GM11168 (cell line): ENCODE measurements around the gene OR5AU1.
"Not testable (repeated sequence)": the region's sequence is repeated elsewhere in the genome, so short reads cannot be mapped to it uniquely, and the experiment has no call there.

Experiments
- in situ Hi-C: fragments of 300-500 bp; cut with MboI; formaldehyde crosslinking; loops from one replicate; pipeline ENCODE4 v1.12.0; 2022; ENCODE audit warnings: low sequenced_read_pairs; ENCODE audit not compliant: unreplicated experiment

The OR5AU1 gene

DNA sequence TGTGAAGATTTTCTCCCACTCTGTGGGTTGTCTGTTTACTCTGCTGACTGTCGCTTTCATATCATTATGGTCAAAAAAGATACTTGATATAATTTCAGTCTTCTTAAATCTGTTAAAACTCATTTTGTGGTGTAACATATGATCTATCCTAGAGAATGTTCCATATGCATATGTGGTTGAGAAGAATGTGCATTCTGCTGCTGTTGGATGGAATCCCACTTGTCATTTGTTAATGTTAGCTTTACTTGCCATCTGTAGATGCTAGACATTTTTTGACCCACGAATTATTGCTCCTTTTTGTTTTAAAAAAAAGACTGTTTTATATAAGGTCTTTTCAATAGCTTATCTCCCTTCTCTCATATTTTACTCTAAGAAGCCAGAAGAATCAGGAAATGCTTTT lies 26.3 kb upstream of the OR5AU1 start:
- in situ Hi-C loops: no loop called here

DNA sequence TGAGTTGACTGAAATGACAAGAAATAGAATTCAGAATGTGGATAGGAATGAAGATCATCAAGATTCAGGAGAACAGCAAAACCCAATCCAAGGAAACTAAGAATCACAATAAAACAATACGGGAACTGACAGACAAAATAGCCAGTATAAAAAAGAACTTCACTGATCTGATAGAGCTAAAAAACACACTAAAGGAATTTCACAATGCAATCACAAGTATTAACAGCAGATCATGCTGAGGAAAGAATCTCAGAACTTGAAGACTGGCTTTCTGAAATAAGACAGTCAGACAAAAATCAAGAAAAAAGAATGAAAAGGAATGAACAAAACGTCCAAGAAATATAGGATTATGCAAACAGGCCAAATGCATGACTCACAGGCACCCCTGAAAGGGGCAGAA lies 15.3 kb upstream of the OR5AU1 start:
- in situ Hi-C loops: no loop called here

DNA sequence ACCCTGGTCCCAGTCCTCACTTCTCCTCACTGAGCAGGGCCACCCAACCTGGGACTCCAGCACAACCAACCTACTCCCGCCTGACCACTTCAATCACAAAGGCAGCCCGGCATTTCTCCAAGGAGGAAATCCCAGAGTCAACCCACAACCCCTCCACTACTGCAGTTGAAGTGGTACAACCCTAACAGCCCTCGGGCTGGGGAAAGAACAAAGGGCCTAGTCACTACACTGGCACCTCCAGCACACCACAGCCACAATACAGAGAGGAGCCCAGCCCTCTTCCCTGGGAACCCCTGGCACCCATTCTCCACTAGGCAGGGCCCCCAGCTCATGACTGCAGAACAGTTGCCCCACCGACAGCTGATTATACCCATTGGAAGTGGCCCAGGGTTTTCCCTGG lies 13.7 kb upstream of the OR5AU1 start:
- in situ Hi-C loops: no loop called here

DNA sequence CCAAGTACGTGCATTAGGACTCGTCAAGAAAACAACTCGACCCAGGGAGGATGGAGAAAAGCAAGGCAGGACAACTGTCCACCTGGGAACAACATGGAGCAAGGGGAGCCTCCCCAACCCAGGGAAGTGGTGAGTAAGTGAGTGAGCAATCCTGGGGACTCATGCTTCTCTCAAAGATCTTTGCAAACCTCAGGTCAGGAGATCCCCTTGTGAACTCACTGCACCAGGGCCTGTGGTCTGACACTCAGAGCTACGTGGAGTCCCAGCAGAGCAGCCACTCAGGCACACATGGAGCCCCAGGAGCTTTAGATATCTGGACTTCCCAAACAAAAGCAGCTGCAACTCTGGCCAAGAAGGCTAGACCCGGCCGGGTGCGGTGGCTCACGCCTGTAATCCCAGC lies 12.2 kb upstream of the OR5AU1 start:
- in situ Hi-C loops: no loop called here

DNA sequence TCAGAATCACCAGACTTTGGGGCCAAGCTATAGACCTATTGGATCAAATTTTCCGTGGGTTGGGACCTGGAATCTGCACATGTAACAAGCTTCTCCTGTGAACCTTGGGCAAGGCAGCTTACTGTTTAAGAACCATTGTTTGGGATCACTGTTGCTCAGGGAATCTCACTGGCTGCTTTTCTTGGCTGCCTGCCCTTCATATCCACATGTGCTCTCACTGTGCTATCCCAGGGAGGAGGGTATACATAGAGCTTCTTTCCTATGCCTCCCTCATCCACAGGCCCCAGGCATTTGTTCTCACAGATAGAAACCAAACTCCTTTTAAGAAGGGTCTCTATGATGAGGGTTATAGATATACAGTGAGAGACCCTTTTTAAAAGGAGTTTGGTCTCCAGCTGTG lies 9.8 kb upstream of the OR5AU1 start:
- in situ Hi-C loops: not testable (repeated sequence)

DNA sequence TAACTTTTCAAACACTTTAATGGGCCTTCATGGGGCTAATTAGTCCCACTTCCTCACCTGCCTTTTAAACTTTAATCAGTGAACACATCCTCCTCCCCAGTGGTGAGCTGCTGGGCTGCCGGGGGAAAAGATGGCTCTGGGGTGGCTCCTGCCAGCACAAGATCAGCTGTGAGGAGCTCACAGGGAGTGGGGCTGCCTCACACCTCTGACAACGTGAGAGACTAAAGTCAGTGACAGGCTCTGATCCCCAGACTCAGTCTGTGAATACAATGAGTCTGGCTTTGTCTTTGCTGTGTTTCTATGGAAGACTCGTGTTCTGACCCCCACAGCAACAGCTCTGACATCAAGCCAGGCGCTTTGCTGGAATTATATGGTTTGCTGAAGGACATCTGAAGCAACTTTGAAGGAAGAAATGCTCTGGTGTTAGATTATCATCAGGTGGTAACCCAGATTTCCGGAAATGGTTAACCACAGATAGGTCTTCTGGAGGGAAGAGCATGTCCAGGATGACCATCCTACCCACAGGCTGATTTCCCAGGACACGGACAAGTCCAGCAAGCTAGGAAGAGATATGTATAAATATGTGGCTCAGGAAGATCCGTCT lies 9.2 kb upstream of the OR5AU1 start:
- in situ Hi-C loops: not testable (repeated sequence)

DNA sequence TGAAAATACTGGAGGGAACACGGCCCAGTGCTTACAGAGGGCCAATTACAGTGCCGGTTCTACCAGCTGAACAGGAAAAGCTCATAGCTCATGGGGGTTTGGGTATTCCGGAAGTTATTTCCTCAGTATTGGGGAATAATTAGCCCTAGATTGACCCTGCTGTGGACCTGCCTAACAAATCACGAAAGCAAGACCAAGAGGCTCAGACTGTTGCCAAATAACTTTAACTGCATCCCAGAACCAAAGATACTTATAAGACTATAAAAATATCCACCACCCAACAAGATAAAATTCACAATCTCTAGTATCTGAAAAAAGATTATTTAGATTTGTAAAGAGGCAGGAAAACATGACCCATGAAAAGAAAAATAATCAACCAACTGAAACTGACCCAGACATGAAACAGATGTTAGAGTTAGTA lies 8.0 kb upstream of the OR5AU1 start:
- in situ Hi-C loops: no loop called here

DNA sequence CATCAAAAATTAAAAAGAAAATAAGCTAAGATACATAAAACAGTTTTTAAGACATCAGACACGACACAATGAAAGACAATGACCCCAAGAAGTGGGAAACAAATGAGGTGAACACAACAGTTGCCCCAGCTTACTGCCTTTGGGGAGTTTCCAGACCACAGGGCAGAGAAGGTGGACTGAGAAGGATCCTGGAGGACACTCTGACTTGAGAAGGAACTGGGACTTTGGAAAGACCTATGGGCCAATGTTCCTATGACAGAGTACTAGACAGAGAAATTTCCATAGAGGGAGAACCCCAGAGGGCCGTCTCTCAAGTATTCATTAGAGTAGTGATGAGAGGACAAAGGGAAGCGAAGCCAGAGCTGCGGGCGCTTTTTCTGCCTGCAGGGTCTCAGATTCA lies 6.2 kb upstream of the OR5AU1 start:
- in situ Hi-C loops: no loop called here

DNA sequence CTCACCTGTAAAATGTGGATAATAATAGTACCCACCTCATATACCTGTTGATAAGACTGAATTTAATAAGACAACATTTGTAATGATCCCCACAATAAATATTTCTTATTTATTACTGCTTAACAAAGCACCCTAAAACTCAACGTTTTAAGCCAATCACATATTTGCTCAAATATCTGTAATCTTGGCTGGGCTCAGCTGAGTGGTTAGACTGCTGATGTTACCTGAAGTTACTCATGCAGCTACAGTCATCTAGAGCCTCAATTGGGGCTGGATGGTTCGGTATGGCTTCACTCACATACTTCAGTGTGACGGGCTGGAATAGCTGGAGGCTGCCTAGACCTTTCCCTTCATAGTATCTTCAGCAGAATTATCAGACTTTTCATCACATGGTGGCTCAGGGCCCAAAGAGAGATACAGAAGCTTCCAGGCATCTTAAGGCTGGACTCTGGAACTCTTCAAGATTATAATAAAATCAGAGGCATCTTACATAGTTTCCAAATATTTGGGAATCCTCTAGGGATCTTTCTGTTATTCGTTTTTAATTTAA lies 4.3 kb upstream of the OR5AU1 start:
- in situ Hi-C loops: no loop called here

DNA sequence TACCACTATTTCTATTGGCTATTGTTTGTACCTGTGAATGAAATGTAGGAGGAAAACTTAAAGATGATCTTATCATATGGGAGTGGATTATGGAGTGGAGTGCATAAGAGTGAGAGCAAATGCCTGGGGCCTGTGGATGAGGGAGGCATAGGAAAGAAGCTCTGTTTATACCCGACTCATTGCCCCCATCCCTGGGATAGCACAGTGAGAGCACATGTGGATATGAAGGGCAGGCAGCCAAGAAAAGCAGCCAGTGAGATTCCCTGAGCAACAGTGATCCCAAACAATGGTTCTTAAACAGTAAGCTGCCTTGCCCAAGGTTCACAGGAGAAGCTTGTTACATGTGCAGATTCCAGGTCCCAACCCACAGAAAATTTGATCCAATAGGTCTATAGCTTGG lies 2.3 kb upstream of the OR5AU1 start:
- in situ Hi-C loops: not testable (repeated sequence)

DNA sequence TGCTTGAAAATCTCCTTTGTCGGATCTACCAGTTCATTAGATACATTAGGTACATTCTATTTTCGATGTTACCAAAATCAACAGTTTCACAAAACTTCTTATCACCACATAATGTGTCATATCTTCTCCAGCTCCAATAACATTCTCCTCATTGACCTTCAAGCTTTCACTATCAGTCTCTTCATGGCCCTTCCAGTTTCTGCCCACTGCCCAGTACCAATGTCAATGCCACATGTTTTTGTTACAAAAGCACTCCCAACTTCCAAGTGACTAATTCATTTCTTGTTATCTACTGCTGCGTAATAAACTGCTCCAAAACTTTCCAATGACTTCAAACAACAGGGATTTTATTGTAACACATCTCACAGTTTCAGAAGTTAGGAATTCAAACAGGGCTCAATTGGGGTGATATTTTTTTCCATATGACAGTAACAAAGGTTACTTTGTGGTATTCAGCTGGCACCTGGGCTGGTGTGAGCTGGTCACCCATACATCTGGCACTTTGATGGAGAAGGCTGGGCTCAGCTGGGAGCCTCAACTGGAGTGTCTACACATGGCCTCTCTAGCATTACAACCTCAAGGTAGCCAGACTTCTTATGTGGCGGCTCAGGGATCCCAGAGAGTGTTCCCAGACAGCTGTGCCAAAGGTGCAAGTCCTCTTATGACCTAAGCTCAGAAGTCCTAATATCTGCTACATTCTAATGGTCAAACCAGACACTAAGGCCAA lies 6.1 kb downstream of the OR5AU1 start:
- in situ Hi-C loops: no loop called here

DNA sequence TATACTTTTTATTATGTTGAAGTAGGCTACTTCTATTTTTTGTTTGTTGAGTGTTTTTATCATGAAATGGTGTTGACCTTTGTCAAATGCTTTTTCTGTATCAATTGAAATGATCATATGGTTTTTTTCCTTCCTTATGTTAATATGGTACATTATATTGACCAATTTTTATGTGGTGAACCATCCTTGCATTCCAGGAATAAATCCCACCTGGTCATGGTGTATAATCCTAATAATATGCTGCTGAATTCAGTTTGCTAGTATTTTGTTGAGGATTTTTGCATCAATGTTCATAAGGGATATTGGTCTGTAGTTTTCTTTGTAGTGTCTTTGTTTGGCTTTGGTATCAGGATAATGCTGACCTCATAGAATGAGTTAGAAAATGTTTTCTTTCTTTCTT lies 10.4 kb downstream of the OR5AU1 start:
- in situ Hi-C loops: no loop called here

DNA sequence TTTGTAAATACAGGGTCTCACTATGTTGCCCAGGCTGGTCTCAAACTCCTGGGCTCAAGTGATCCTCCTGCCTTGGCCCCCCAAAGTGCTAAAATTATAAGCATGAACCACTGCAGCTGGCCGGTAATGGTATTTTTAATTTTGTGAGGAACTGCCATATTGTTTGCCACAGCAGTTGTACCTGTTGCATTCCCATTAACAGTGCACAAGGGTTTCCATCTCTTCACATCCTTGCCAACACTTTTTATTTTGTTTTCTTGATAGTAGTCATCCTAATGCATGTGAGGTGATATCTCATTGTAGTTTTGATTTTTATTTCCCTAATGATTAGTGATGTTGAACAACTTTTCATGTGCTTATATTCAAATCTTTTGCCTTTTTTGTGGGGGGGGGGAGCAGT lies 13.5 kb downstream of the OR5AU1 start:
- in situ Hi-C loops: no loop called here

DNA sequence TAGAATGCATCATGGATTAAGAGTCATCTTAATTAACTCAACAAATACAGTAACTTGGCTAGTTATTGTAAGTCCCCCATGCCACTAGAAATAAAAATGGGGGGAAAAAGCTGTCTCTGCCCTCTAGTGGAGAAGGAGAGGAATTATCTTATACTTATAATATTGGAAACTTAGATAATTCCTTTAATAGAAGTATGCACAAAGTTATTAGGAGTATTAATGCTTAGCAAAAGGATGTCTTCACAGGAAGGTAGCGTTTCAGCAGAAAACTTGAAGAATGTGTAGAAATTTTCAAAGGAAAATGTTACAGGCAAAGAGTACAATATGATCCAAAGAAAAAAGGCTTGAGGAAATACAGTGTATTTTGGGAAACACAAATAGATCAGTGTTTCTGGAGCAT lies 19.8 kb downstream of the OR5AU1 start:
- in situ Hi-C loops: no loop called here

DNA sequence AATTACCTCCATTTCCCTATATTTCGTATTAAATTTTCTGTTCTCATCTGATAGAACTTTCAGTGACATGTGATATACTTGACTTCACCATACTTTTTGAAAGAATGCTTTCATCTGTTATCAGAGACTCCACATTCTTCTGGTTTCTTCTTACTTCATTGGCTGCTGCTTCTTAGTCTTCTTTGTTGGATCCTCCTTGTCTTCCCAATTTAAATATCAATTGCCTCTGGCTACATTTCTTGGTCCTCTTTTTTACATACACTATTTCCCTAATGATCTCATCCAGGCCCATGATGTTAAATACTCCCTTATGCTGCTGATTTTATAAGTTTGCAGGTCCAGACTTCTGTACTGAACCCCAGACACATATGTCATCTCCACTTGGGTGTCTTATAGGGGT lies 22.0 kb downstream of the OR5AU1 start:
- in situ Hi-C loops: no loop called here

DNA sequence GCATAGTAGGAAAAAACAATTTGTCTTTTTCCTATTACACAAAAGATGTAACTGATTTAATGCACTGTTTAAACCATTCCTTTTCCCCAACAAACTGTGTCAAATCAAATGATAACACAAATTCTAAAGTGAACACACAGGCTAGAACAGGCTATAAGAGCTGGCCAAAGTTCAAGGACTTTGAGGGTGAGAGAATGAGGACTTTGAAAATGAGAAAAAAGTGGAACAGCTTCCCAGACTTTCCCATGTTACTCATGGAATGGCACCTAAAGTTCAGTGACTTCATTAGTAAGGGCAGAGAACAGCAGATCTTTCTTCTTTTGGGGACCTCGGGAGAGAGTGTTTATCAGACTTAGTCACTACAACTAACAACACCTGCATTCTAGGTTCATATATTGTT lies 32.4 kb downstream of the OR5AU1 start:
- in situ Hi-C loops: no loop called here

DNA sequence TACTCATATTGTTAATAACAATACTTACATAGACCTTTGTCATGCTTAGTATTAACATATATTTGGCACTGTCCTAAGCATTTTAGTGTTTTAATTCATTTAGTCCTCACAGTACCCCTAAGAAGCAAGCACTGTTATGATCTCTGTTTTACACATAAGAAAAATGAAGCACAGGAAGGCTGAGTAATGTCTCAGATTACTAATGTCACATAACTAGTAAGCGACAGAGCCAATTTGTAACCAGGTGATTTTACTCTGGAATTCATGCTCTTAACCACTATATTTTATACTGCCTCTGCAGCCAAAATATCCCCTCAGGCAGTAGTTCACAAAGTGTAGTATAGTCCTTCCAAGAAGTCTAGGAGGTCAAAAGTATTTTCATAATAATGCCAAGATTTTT lies 34.7 kb downstream of the OR5AU1 start:
- in situ Hi-C loops: no loop called here

DNA sequence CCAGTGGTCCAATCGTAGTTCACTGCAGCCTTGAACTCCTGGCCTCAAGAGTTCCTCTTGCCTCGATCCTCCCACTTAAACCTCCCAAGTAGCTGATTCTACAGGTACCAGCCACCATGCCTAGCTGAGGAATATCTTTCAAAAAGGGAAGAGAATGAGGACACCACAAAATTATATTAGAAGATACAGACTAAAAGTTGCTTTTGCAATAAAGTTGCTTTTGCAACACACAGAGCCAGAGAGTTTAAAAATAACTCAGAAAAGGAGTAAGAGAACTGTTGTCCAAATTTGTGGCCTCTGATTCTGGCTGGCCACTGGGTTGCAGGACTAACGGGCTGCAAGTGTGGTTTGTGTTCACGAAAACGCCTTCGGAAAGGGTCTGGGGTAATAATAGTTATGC lies 35.2 kb downstream of the OR5AU1 start:
- in situ Hi-C loops: no loop called here

DNA sequence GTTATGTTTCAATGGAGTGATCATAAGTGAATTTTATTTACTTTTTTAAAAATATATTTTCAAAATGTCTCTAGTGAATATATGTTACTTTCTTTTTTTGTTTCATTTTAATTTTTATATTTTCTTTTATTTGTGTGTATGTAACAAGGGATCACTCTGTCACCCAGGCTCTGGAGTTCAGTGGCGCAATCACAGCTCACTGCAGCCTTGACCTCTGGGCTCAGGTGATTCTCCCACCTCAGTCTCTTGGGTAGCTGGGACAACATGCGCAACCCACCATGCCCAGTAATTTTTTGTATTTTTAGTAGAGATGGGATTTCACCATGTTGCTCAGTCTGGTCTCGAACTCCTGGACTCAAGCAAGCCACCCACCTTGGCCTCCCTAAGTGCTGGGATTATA lies 36.9 kb downstream of the OR5AU1 start:
- in situ Hi-C loops: no loop called here

DNA sequence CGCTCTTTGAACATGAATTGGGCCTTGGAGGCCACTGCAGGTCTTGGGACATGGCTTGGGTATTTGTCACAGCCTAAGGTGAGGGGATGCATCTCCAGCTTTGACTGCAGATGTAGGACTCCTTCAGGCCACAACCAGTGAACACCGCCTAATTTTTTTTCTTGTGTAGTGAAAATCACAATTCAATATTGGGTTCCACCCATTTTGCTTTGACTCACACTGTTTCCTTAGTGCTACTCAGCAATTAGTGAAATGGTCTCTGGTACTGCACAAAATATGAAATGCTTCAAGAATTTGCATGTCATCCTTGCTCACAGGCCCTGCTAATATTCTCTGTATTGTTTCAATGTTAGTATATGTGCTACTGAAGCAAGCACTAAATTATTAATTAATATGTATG lies 42.5 kb downstream of the OR5AU1 start:
- in situ Hi-C loops: no loop called here

DNA sequence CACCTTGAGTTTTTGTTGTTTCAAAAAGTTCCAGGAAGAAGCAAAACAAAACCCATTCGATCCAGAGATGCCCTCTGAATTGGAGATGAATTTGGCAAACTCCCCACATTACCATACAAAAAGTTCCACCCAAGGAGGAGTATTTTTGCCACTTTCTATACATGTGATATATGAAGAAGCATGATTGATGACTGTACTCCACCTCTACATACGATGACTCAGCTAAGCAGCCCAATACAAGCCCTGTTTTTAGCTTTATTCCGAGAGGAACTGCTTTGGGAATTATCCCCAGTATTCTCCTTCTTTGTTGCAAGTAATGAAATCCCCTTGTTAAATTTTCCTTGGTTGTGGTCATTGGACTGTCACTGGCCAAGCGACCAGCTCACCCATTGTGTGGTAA lies 43.6 kb downstream of the OR5AU1 start:
- in situ Hi-C loops: no loop called here
